GM19025 (cell line): Measurements from ENCODE around the gene UMAD1.

Source experiments
- ATAC-seq: cut with Tn5 transposase; IDR thresholded peaks from one replicate; pipeline ENCODE4 v1.9.1; 2021; ENCODE audit warnings: mild to moderate bottlenecking, low read depth, moderate library complexity; ENCODE audit not compliant: unreplicated experiment

UMAD1 gene

DNA sequence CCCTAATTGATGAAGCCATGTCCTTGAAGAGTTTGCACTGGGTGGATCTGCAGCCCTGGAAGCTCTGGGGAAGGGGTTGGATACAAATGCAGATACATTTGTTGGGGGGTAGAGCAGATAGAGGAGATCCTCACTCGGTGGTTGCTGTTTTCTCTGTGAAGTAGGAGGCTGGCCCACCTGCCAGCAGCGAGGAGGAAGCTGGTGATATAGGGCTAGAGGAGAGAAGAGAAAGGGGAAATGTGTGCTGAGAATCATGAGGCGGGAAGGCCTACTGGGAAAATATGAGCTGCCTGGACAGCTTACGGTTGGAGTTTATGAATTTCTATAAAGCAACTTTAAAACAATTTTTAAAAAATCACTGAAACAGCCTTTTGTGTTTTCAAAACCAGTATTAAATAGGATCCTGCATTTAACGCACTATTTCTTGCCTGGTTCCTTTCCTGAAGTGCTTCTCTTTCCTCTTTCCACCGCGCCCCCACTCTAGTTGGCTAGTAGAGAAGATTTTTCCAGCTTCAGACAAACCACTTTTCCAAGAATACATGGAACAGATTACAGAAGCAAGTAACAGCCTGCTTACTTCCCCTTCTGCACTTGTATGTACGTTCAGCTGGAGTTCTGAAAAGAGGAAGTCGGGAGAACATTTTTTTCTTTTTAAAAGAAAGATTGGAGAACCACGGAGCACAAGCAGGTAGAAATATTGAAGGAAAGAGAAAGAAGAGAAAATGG, 227.5 kb downstream of the UMAD1 start:
- no peak for ATAC-seq

DNA sequence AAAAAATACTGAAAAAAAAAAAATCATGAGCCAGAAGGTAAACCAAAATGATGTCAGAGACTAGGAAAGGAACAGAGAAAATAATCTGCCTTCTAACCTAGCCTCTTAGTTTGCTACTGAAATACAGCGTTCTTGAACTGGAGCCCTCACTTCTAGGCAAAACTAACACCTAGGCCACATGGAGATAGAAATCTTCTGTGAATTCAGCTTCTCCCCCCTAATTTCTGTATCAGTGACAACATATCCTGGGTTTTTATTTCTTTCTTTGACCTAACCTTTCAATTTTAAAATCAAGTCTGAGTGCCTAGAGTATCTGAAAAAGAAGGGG, 228.0 kb downstream of the UMAD1 start:
- ATAC-seq = no peak

DNA sequence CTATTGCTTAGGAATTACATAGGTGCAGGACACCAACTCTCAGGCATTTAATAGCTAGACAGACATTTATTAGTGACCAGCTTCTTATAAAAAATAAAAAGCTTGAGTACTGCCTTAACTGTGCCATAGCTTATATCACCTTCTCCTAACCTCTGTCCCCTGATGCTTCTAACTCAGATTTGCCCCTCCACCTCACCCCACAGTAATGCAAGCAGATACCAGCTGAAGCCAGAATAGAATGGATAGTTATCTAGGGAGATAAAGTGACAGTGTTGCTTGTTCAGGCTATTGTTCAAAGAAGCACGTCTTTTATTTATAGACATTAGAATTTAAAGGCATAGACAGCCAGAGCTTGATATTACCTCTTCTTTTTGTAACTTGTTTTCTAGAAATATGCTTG, 228.5 kb downstream of the UMAD1 start:
- no peak for ATAC-seq

DNA sequence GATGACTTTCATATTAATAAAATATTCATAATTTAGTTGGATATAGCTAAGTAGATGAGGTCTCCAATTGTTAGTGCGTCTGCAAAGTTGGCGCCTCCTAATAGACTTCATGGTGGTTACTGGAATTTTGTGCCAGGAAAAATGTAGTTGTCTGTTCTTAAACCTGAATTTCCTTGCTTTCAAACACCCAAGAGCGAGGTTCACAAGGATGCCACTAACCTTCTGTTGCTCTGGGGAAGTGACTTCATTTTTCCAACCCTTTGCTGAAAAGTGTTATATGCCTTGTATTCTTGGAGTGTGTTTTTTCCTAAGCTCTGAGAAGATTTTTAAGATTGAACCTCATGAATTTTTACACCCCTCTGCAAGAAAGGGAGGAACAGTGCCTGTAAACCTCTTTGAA, 229.1 kb downstream of the UMAD1 start:
- no peak for ATAC-seq

DNA sequence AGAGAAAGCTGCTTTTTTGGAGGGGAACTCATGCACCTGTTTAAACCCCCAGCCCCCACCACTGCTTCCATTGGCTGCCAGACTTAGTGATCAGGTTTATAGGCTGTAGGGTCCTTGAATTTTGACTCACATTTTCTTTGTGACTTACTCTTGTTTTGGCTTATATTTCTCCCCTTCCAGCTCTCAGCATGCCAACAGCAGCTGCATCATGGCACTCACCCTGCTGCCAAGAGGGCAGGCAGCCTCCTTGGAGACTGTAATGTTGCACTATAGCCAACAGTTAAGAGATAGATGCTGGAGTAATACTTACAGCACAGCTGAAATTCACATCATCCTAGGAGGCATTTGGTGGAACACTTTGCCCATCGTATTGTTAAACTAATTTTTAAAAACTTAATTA, 230.0 kb downstream of the UMAD1 start:
- no peak for ATAC-seq

DNA sequence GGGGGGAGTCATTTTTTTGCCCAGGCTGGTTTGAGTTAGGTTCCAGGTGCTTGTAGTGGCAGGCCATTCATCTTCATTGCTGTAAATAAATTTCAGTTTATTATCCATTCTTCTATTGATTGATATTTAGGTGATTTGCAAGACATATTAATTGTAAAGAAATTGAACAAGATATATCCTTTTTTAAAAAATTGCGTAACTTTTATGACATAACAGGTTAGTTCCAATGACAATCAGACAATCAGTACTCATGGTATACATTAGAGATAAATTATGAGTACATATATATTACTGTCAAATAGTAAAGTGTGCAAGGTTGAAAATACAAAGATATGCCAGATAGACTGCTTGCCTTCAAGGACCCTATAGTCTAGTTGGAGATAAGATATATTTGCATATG, 235.9 kb downstream of the UMAD1 start:
- no peak for ATAC-seq

DNA sequence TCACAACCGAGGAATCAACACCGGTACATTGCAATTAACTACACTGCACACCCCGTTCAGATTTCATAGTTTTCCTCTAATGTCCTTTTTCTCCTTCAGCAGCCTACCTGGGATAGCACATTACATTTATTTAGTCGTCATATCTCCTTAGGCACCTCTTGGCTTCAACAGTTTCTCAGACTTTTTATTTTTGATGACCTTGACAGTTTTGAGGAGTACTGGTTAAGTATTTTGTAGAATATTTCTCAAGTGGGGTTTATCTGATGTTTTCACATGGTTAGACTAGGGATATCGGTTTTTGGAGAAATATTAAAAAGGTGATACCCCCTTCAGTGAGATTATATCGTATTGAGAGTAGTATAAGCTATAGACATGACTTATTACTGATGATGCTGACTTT, 241.0 kb downstream of the UMAD1 start:
- ATAC-seq = no peak

DNA sequence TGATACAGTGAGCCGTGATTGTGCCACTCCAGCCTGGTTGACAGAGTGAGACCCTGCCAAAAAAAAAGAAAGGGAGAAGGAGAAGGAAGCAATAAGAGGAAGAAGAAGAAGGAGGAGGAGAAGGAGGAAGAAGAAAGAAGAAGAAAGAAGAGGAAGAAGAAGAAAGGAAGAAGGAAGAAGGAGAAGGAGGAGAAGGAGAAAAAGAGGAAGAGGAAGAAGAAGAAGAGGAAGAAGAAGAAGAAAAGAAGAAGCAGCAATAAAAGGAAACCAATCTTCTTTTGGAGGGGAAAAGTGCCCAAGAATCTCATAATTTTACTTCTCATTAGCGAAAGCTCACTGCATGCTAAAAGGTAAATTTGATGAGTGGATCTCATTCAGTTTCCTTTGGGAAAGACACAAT, 242.3 kb downstream of the UMAD1 start:
- ATAC-seq = no peak

DNA sequence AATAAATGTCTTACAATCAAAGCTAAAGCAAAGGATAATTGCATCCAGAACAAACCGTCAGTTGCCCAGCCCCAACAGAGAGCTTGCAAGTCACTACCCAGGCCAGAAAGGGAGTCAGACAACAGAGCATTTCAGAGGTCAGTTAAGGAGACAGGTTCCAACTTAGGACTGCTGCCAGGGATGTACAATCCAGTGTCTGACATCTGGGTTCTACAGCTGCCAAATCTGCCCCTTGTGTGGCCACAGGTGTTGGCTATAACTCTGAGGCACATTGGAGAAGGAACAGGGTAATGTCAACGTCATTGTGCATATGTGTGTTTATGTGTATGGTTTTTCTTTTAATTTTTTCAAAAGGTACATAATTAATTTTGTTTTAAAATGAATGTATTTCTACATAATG, 242.8 kb downstream of the UMAD1 start:
- ATAC-seq = no peak

DNA sequence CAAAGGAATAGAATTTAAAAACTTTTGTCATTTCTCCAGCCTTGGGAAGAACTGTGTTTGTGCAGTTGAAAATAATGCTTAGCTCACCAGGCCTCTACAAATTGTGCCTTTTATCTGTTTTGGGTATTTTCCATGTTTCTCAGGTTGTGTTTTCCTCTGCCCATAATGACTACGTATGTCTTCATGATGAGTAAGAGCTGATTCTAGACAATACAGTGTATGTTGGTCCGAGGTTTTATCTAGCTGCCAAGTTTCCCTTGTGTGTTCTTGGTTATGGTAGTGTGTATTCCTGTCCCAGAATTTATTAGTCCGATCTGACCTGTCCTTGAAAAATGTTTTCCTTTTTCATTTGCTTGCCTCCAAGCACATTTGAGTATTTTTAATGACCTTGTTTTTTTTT, 244.3 kb downstream of the UMAD1 start:
- no peak for ATAC-seq

DNA sequence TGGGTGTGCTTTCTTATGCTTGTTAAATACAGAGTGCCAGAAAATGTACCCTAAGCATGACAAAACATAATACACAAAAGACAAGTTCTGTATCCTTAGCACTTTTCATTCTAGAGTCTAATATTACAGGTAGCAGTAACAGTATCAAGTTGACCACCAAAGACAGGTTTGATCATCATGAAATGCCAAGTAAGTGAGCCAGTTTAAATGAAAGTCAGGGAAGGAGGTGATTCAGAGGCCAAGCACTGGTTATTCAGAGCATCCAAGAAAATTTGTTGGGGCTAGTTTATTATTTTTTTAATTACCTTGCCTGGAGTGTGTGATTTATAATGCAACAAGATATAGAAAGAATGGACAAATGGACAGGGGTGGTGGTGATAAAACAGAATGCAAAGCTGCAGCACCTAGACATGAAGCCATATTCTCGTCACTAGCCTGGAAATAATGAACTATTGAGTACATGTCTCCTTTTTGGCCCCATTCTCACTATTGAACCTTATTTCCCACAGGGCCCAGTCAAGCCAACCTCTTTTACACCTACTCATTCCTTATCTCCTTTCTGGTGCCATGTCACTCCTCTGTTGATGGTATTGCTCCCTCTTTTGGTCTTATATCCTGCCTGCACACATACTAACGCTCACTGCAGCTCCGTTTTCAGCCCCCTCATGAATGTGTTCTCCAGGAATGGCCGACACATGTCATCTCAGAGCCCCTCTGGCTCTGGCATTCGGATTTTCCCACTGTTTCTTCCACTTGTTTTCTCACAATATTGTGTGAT, 249.4 kb downstream of the UMAD1 start:
- no peak for ATAC-seq

DNA sequence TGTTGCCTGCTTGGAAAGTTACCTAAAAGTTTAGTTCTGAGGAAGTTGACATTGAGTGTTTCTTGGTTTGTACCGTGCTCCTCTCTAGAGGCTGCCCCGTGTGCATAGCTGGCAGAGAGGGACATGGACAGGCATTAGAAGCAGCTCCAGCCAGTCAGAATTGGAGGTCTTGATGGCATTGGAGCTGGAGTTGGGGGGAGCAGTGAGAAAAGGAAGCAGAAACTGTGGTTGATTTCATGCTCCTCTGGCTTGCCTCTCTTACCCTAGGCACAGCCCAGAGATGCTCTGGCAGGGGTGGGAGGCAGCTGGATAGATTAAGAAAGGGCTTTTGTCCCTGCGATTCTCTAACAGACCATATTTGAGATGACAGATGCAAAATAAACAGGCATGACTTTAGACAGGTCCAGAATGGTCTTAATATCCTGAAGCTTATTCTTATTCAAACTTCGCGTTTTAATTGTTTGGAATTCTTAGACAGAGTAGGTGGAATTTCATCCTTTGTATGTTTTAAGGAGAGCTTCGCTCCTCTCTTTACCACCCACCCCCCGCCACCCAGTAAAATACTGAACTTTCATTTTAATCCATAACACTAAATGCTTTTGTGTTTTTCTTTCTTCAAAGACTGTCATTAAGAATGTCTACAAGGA, 254.6 kb downstream of the UMAD1 start:
- ATAC-seq = no peak

DNA sequence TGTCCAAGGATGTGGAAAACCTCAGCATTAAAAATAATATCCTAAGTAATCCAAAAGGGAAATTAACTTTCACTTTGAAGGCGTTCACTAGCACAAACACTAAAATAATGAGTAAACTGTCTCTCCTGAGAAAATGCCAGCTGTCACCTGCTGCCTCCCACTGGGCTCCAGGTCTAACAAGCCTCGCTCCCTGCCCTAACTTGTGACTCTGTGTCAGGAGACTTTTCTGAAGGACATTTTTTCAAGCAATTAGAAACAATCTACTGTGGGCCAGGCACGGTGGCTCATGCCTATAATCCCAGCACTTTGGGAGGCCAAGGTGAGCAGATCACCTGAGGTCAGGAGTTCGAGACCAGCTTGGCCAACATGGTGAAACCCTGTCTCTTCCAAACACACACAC, 255.2 kb downstream of the UMAD1 start:
- ATAC-seq = no peak

DNA sequence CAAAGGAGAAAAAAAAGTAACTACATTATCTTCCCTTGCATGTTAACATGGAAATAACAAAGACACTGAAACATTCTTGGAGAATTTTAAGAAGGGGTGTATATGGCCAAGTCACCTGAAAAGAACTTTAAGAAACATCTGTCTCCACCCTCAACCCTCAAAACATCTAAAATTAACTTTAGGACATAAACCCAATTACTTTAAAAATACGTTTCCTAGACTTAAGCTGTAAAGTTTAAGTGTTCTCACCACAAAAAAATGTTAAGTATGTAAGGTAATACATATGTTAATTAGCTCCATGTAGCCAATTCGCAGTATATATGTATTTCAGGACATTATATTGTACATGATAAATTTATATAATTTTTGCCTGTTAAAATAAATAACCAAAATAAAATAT, 257.0 kb downstream of the UMAD1 start:
- ATAC-seq = no peak

DNA sequence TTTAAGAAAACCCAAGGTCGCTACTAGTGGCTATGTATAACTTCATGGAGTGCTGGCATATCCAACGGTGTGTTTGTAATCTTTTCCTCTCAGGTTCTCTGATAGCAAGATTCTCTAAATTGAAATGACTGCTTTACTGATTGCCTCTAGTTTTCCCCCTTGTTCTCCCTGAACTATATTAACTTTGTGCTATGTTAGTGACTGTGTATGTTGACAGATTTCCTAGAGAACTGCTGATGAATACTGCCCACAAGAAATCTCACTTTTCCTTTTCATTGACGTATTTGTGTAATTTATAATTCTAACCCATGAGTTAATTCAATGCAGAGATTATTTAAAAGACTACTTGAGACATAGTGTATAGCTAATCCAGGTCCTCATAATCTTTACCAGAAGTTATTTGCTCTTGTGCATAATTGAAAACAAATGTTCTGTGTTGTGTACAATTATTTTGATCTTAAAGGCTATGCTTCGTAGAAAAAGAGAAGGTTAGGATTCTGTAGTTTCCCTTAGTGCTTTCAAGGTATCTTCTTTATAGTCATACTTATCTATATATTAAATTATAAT, 257.5 kb downstream of the UMAD1 start:
- ATAC-seq = no peak

DNA sequence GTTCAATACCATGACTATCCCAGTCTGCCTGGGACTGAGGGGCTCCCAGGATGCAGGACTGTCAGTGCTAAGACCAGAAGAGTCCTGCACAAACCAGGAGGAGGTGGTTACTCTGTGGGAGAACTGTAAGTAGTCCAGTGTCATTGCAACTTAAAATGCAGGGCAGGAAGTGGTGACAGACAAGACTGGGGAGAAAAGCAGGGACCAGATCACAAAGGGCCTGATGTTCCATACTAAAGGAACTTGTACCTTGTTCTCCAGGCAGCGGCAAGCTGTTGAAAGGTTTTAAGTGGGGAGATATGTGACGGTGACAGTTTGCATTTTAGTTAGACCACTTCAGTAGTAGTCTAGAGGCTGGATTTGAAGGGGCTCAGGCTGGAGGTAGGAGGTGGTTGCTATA, 262.3 kb downstream of the UMAD1 start:
- ATAC-seq = no peak

DNA sequence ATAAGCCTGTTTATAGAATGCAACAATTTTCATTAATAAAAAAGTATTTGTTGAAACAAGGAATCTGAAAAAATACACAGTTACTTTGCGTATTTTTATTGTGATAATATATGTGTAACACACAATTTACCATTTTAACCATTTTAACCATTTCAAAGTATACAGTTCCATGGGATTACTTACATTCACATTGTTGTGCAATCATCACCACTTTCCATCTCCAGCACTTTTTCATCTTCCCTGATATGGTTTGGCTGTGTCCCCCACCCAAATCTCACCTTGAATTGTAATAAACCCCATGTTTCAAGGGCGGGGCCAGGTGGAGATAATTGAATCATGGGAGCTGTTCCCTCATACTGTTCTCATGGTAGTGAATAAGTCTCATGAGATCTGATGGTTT, 266.8 kb downstream of the UMAD1 start:
- ATAC-seq = no peak

DNA sequence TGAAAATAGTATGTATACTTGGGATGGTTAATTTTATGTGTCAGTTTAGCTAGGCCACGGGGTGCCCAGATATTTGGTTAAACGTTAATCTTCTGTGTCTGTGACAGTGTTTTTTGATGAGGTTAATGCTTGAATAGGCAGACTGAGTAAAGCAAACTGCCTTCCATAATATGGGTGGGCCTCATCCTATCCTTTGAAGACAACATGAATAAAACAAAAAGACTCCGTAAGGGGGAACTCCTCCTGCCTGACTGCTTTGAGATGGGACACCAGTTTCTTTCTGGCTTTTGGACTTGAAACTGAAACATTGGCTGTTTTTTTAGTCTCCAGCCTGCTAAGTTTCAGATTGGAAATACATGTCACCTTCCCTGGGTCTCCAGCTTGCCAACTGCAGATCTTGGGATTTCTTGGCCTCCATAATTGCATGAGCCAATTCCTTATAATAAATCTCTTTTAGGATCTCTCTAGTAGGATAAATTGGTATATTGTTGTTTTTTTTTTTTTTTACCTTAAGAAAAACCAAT, 268.1 kb downstream of the UMAD1 start:
- no peak for ATAC-seq

DNA sequence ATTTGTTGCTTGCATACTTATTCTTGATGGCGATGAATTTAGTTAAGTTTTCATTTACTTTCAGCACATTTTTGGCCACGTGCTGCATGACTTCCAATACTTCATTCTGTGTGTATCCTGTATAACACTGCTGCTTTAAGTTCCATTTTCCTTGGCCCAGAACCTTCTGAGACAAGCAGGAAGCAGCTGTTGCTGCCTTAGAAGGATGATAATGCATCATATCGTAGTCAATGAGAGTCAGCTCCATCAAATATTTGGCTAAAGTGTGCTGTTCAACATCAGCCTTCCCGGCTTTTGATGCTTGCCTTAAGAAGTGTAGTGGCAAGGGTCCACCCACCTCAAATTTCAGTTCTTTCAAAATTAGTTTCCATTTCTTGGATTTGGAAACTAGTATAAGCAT, 268.8 kb downstream of the UMAD1 start:
- ATAC-seq = no peak

DNA sequence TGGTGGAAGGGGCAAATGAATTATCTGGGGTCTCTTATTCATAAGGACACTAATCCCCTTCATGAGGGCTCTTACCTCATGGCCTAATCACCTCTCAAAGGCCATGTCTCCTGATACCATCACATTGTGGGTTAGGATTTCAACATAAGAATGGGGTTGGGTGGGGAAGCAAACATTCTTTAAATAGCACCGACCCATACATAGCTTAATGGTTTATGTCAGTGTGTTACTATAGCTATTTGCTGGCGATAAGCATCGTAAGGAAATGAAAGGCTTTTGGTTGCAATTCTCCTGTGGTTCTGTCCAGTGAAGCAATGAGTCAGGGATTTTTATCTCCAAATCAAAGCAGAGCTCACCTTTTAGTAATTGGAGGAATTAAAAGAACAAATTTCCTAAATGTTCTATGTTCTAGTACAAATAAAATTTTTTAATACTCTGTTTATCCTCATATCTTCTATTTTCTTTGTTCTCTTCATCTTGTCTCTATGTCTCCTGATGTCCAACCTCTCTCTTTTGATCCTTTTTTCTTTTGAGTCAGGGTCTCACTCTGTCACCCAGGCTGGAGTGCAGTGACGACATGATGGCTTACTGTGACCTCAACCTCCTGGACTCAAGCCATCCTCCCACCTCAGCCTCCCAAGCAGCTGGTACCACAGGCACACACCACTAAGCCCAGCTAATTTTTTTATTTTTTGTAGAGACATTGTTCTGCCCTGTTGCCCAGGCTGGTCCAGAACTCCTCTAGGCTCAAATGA, 271.0 kb downstream of the UMAD1 start:
- no peak for ATAC-seq

DNA sequence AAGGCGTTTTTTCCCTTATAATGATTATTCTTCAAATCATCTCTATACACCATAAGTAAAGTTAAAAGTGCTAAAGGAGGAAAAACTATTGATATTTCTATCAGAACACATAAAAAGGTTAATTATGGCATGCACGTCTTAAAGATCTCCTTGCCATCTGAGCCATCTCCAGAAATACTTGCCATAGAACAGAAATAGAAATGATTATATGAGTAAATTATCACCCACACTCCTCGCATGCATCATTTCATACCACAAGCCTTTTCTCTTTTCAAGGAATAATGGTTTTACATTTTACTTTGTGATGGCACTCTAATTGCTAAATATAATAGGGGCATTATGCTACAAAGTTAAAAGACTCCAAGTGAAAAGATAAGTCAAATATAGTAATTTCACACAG, 272.4 kb downstream of the UMAD1 start:
- no peak for ATAC-seq
